AG09319 (cell line): Measurements from ENCODE around the gene POFUT2.

Experiments used
- DNase-seq: peaks from one replicate; pipeline ENCODE4 v3.0.0-alpha.2; 2010; ENCODE audit warnings: low read depth; ENCODE audit errors: extremely low read depth
- CTCF ChIP-seq: IDR thresholded peaks from 2 replicates; pipeline ENCODE4 v1.5.1; 2011; ENCODE audit warnings: low read depth, mild to moderate bottlenecking, inconsistent platforms, low read length, moderate library complexity

POFUT2 gene

DNA sequence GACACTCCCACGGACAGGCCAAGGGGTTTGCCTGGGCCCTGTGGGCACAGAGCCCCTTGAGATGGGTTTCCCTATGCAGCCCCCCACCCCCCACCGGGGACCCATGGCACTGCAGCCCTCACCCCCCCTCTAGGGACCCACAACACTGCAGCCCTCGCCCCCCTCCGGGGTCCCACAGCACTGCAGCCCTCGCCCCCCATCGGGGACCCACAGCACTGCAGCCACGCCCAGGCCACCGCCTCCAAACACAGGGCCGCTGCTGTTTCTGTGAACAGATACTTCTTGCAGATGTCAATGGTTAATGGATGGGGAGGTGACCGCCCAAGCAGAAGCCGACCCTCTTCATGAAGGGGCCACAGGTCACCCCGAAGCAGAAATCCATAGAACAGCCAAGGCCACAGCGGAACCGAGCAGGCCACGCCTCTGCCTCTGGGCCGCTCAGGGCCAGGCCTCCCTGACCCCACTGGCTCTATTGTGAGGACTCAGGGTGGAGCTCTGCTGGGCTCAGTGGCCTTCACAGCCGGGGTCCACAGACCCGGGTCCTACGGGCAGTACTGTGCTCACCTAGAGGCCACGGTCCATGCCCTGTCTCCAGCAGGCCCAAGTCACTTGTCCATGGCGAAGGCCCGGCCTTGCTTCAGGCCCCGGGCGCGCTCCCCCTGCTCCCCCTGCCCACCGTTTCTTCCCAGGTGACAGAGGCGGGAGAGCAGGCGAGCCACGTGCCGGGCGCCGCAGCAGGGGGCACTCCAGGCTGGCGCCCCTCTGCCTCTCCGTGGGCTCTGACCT lies 4.1 kb upstream of the POFUT2 start:
- no peak for DNase-seq
- TF ChIP-seq CTCF, result no peak

DNA sequence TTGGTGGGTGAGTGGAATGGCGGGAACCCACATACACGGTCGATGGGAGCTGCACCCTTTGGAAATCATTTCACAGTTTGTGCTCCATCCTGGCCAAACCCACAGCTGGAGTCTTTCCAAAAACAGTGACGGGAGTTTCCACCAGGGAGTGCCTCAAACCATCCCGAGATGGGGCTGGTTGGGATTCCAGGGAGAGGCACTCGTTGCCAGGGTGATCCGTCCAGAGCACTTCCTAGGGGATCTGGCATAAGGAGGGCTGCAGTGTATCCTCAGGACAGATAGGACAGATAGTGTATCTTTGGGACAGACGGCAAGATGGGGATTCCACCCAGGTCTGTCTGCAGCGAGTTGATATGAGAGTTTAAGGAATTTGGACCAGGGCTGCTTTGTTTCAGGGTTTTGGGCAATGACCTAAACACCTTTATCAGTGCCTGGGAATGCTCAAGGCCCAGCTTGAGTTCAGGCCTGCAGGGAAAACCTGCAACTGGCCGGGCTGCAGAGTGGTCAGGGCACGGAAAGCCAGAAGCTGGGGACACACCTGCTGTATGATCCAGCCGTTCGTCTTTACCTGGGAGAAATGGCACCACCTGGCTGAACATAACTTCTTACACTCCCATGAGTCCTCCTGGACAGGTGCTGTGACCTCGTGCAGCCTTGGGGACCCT lies 3.4 kb upstream of the POFUT2 start:
- no peak for TF ChIP-seq CTCF
- DNase-seq, result no peak

DNA sequence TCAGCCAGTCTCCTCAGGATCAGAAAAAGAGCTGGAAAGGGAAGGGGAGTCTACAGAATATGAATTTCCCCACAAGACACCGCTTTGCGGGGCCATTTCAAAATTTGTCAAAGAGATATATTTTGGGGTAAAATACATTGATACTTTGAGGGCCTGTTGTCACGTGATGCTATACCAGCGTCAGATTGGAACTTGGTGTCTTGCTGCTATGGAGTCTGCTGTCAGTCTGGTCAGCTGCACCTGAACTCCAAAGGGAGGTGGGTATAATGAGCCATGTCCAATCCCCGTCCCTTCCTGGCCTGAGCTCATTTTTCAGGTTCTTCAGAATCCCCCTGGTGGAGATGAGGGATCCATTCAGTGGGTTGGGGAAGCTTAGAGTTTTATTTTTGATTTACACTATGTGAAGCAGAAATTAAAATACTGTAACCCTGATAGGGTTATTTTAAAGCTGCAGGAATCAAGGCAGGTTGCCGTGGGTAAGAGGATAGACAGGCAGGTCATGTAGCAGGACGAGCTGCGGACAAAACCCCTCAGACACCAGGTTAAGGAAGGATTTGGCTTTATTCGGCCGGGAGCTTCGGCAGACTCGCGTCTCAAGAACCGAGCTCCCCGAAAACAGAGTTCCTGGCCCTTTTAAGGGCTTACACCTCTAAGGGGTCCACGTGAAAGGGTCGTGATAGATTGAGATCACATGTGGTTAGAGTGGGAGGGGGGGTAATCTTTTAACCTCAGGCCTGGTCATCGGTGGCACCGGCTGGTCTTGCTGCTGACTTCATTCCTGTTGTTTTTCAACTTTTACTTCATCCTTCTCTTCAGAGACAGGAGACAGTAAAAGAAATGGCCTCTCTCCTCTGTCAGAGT lies 2.2 kb upstream of the POFUT2 start:
- TF ChIP-seq CTCF, result peak; percentile 15
- no peak for DNase-seq

- no peak for TF ChIP-seq CTCF
- no peak for DNase-seq
Measured at GRCh38 chr21:45289134-45289533, 1.4 kb upstream of the POFUT2 start.

DNA sequence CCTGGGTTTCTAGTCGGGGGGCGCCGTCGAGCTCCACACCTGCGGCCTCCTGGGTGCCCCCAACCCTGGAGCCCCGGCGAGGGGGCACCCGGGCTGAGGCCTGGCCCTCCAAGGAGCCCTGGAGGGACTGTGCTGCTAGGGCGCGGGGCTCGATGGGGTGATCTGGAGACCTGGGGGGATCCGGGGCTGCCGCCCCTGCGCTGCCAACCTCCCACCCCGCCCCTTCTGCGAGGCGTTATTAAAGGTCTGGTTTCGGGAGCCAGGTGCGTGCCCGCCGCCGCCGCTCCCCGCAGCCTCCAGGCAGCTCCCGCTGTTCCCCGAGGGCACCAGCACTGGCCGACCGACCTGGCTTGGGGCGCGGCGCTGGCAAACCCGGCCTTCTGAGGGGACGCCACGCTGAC lies 746 bp upstream of the POFUT2 start:
- no peak for TF ChIP-seq CTCF
- no peak for DNase-seq

GRCh38 chr21:45286671-45287437 lies 841 bp downstream of the POFUT2 start:
- no peak for DNase-seq
- no peak for TF ChIP-seq CTCF
